H1 (cell line): ENCODE data around the gene RAB8B. TPM values are rescaled to one million over a fixed set of nuclear protein-coding genes. Genes with fewer than 3 reads are reported as not detected.

Source experiments
- CTCF ChIA-PET: fragments of 300-600 bp; sonication (Branson Sonifier 250); formaldehyde crosslinking; loops from one replicate; lab custom pipeline; 2021; ENCODE audit not compliant: partially characterized antibody; lab: Charles Lee
- POLR2A ChIA-PET: fragments of 300-600 bp; sonication (Branson Sonifier 250); formaldehyde crosslinking; loops from one replicate; lab custom pipeline; 2021; ENCODE audit warnings: inconsistent platforms; ENCODE audit not compliant: partially characterized antibody; lab: Charles Lee
- DNase-seq, 2 experiments: peaks; one replicate each; pipeline versions ENCODE4 v3.0.0 to v3.0.0-alpha.2; 2010 to 2022; ENCODE audit warnings: low spot score in 2 of 2, low read depth in 1 of 2, mixed read lengths in 1 of 2
- FAIRE-seq: peaks from 2 replicates; lab custom pipeline; 2011; peaks lifted over from hg19 to GRCh38; lab: Jason Lieb, UNC
- H2AFZ ChIP-seq: 2 replicates; pipeline ENCODE4 v1.8.1; 2012; ENCODE audit warnings: low read length, inconsistent platforms
- H2AK5ac ChIP-seq: 2 replicates; pipeline ENCODE4 v1.6.1; 2013; ENCODE audit warnings: low read depth, low read length
- H2BK120ac ChIP-seq: replicated peaks from 2 replicates; pipeline ENCODE3; 2013; ENCODE audit warnings: low read depth, low read length, inconsistent platforms
- H2BK12ac ChIP-seq: 2 replicates; pipeline ENCODE4 v1.6.1; 2013; ENCODE audit warnings: low read depth, low read length
- H2BK15ac ChIP-seq: 2 replicates; pipeline ENCODE4 v1.6.1; 2013; ENCODE audit warnings: low read length
- H2BK20ac ChIP-seq: 2 replicates; pipeline ENCODE4 v1.6.1; 2013; ENCODE audit warnings: low read length
- H2BK5ac ChIP-seq: 2 replicates; pipeline ENCODE4 v1.6.1; 2013; ENCODE audit warnings: low read depth, low read length
- H3K14ac ChIP-seq: 2 replicates; pipeline ENCODE4 v1.6.1; 2013; ENCODE audit warnings: inconsistent platforms; ENCODE audit not compliant: insufficient read length
- H3K18ac ChIP-seq: 2 replicates; pipeline ENCODE4 v1.6.1; 2013; ENCODE audit warnings: low read length; ENCODE audit errors: extremely low read depth
- H3K23ac ChIP-seq: 2 replicates; pipeline ENCODE4 v1.6.1; 2013; ENCODE audit warnings: inconsistent platforms; ENCODE audit not compliant: insufficient read length
- H3K23me2 ChIP-seq: 2 replicates; pipeline ENCODE4 v1.6.1; 2013; ENCODE audit warnings: low read depth, low read length
- H3K27ac ChIP-seq: 2 replicates; pipeline ENCODE4 v1.6.1; 2011; ENCODE audit warnings: low read depth, low read length, inconsistent platforms
- H3K27me3 ChIP-seq, 4 experiments: replicated peaks in 1 of 4; 1 replicate in 1 of 4; 2 replicates in 3 of 4; pipeline versions ENCODE4 v1.6.1 to v1.8.1; 2011 to 2013; ENCODE audit warnings: low read length in 3 of 4, mild to moderate bottlenecking in 3 of 4, inconsistent platforms in 2 of 4, mixed read lengths in 2 of 4, moderate library complexity in 1 of 4; ENCODE audit not compliant: control insufficient read depth in 3 of 4, insufficient read depth in 3 of 4; ENCODE audit errors: extremely low read depth in 1 of 4
- H3K36me3 ChIP-seq, 4 experiments: 2 replicates each; pipeline versions ENCODE4 v1.6.1 to v1.8.1; 2011 to 2013; ENCODE audit warnings: mild to moderate bottlenecking in 4 of 4, low read length in 3 of 4, moderate library complexity in 2 of 4, control low read depth in 1 of 4, inconsistent platforms in 1 of 4; ENCODE audit not compliant: insufficient read depth in 4 of 4, control insufficient read depth in 2 of 4
- H3K4ac ChIP-seq: replicated peaks from 2 replicates; pipeline ENCODE3; 2013; ENCODE audit warnings: low read length, low read depth, mixed read lengths, inconsistent platforms; ENCODE audit not compliant: insufficient read length
- H3K4me1 ChIP-seq, 4 experiments: replicated peaks in 1 of 4; 1 replicate in 1 of 4; 2 replicates in 3 of 4; pipeline versions ENCODE4 v1.6.1 to v1.8.1; 2011 to 2013; ENCODE audit warnings: low read length in 3 of 4, inconsistent platforms in 2 of 4, mixed read lengths in 1 of 4; ENCODE audit not compliant: insufficient read depth in 4 of 4, control insufficient read depth in 3 of 4
- H3K4me2 ChIP-seq, 2 experiments: 2 replicates each; pipeline versions ENCODE4 v1.6.1 to v1.8.1; 2011 to 2013; ENCODE audit warnings: low read depth in 2 of 2, low read length in 2 of 2, control low read depth in 1 of 2, inconsistent platforms in 1 of 2, mild to moderate bottlenecking in 1 of 2; ENCODE audit not compliant: insufficient read depth in 1 of 2
- H3K4me3 ChIP-seq, 4 experiments: fragments of 200-600, 300-600 bp in 1 of 4; sonication (generic), shearing (Covaris generic), sonication (Bioruptor Twin) in 1 of 4; 2 replicates each; pipeline versions ENCODE4 v1.5.1 to v1.8.1; 2011 to 2016; ENCODE audit warnings: low read length in 4 of 4, low read depth in 3 of 4, control low read depth in 2 of 4, inconsistent platforms in 2 of 4, mild to moderate bottlenecking in 2 of 4, mixed read lengths in 1 of 4, moderate library complexity in 1 of 4; ENCODE audit not compliant: insufficient read depth in 2 of 4; ENCODE audit errors: extremely low read depth in 1 of 4
- H3K56ac ChIP-seq: replicated peaks from 2 replicates; pipeline ENCODE3; 2013; ENCODE audit warnings: low read depth, mild to moderate bottlenecking, mixed read lengths, low read length, inconsistent platforms; ENCODE audit not compliant: insufficient read length
- H3K79me1 ChIP-seq: 2 replicates; pipeline ENCODE4 v1.6.1; 2013; ENCODE audit warnings: low read depth, low read length, control low read depth
- H3K79me2 ChIP-seq, 2 experiments: 2 replicates each; pipeline versions ENCODE4 v1.6.1 to v1.8.1; 2012 to 2013; ENCODE audit warnings: low read length in 2 of 2, mild to moderate bottlenecking in 2 of 2, inconsistent platforms in 1 of 2; ENCODE audit not compliant: insufficient read depth in 2 of 2, control insufficient read depth in 1 of 2
- H3K9ac ChIP-seq, 4 experiments: replicated peaks in 1 of 4; 1 replicate in 1 of 4; 2 replicates in 3 of 4; pipeline versions ENCODE4 v1.6.1 to v1.8.1; 2011 to 2013; ENCODE audit warnings: low read depth in 3 of 4, low read length in 3 of 4, control low read depth in 2 of 4, mild to moderate bottlenecking in 2 of 4, moderate library complexity in 2 of 4, inconsistent platforms in 1 of 4; ENCODE audit errors: extremely low read depth in 1 of 4
- H3K9me3 ChIP-seq, 2 experiments: 2 replicates each; pipeline versions ENCODE4 v1.6.1 to v1.8.1; 2012 to 2013; ENCODE audit warnings: mild to moderate bottlenecking in 2 of 2, moderate library complexity in 2 of 2, control low read depth in 1 of 2, inconsistent platforms in 1 of 2, low read depth in 1 of 2, low read length in 1 of 2, mixed read lengths in 1 of 2; ENCODE audit not compliant: insufficient read depth in 2 of 2
- H4K20me1 ChIP-seq, 2 experiments: replicated peaks in 1 of 2; 2 replicates each; pipeline versions ENCODE3 to v1.8.1; 2011 to 2013; ENCODE audit warnings: inconsistent platforms in 2 of 2, low read length in 2 of 2, mild to moderate bottlenecking in 1 of 2; ENCODE audit not compliant: insufficient read depth in 2 of 2, control insufficient read depth in 1 of 2
- H4K5ac ChIP-seq: 2 replicates; pipeline ENCODE4 v1.6.1; 2013; ENCODE audit warnings: low read length, low read depth, mixed read lengths, inconsistent platforms; ENCODE audit not compliant: insufficient read length
- H4K8ac ChIP-seq: 2 replicates; pipeline ENCODE4 v1.8.0; 2013; ENCODE audit warnings: mild to moderate bottlenecking, moderate library complexity, low read length, inconsistent platforms; ENCODE audit not compliant: insufficient read depth; ENCODE audit errors: extremely low read depth
- H4K91ac ChIP-seq: replicated peaks from 2 replicates; pipeline ENCODE3; 2013; ENCODE audit warnings: low read length, mixed read lengths, inconsistent platforms; ENCODE audit not compliant: insufficient read length
- BCL11A ChIP-seq, 2 experiments: IDR thresholded peaks; one replicate each; pipeline ENCODE4 v1.6.1; 2011; ENCODE audit warnings: low read depth in 2 of 2, low read length in 2 of 2, mild to moderate bottlenecking in 2 of 2
- CBX8 ChIP-seq: fragments of 300-800, 300-1000 bp; sonication (generic); IDR thresholded peaks from 2 replicates; pipeline ENCODE4 v1.7.1; 2016; ENCODE audit warnings: low read depth, low read length, borderline replicate concordance
- EGR1 ChIP-seq: IDR thresholded peaks from 2 replicates; pipeline ENCODE4 v1.6.1; 2011; ENCODE audit warnings: low read depth, low read length, borderline replicate concordance
- FOSL1 ChIP-seq: IDR thresholded peaks from 2 replicates; pipeline ENCODE4 v1.6.1; 2011; ENCODE audit warnings: mild to moderate bottlenecking, low read depth, low read length, moderate library complexity; ENCODE audit not compliant: insufficient read depth
- GTF2F1 ChIP-seq: IDR thresholded peaks from 2 replicates; pipeline ENCODE4 v1.6.1; 2012; ENCODE audit warnings: low read depth, low read length, improper control_type of control experiment, borderline replicate concordance
- HDAC2 ChIP-seq, 2 experiments: fragments of 300-600 bp in 1 of 2; sonication (generic) in 1 of 2; IDR thresholded peaks; 2 replicates each; pipeline ENCODE4 v1.6.1; 2011 to 2012; ENCODE audit warnings: low read depth in 2 of 2, low read length in 2 of 2, mild to moderate bottlenecking in 2 of 2, moderate library complexity in 2 of 2, borderline replicate concordance in 1 of 2, inconsistent platforms in 1 of 2
- KDM4A ChIP-seq: IDR thresholded peaks from one replicate; pipeline ENCODE4 v1.7.1; 2012; ENCODE audit warnings: low read depth, mild to moderate bottlenecking, moderate library complexity, low read length, inconsistent platforms; ENCODE audit not compliant: severe bottlenecking
- RNF2 ChIP-seq: fragments of 200-900, 300-1000 bp; sonication (generic); IDR thresholded peaks from 2 replicates; pipeline ENCODE4 v1.7.1; 2016; ENCODE audit warnings: borderline replicate concordance, low read depth, mild to moderate bottlenecking, antibody characterized with exemption, low read length; ENCODE audit not compliant: poor library complexity, severe bottlenecking; ENCODE audit errors: missing control alignments
- SAP30 ChIP-seq: fragments of 300-600 bp; sonication (generic); IDR thresholded peaks from 2 replicates; pipeline ENCODE4 v1.7.1; 2012; ENCODE audit warnings: low read length, moderate library complexity, mild to moderate bottlenecking, inconsistent platforms; ENCODE audit not compliant: insufficient read depth, insufficient replicate concordance
- SP2 ChIP-seq: IDR thresholded peaks from 2 replicates; pipeline ENCODE4 v1.6.1; 2012; ENCODE audit warnings: mild to moderate bottlenecking, low read length, inconsistent platforms
- SP4 ChIP-seq: IDR thresholded peaks from 2 replicates; pipeline ENCODE4 v1.6.1; 2012; ENCODE audit warnings: low read length, inconsistent platforms
- TEAD4 ChIP-seq: IDR thresholded peaks from 2 replicates; pipeline ENCODE4 v1.6.1; 2012; ENCODE audit warnings: low read depth, low read length, inconsistent platforms, mixed read lengths
- YY1 ChIP-seq: IDR thresholded peaks from 2 replicates; pipeline ENCODE4 v1.6.1; 2011; ENCODE audit warnings: low read depth, mild to moderate bottlenecking, low read length
- WGBS, 2 experiments: shearing (Covaris generic) in 1 of 2; methylation state at CpG; one replicate each; pipeline versions ENCODE4 v1.1.6 to v1.1.7; 2013 to 2015; ENCODE audit warnings: low lambda C conversion rate in 2 of 2, mixed read lengths in 2 of 2, inconsistent platforms in 1 of 2, low coverage in 1 of 2, missing lambda C conversion rate in 1 of 2; ENCODE audit not compliant: insufficient replicate concordance in 2 of 2, insufficient coverage in 1 of 2, insufficient read length in 1 of 2; ENCODE audit errors: extremely low coverage in 1 of 2, missing lambda C conversion rate in 1 of 2; 5-methylcytosine and 5-hydroxymethylcytosine counted together
- polyA plus RNA-seq, 7 experiments: library from polyadenylated mRNA; depleted of rRNA in 3 of 7; stranded (reverse) in 5 of 7; unstranded in 2 of 7; fragments of >200 nt in 5 of 7; fragments of 200-250 nt in 2 of 7; gene quantifications; 1 replicate in 5 of 7; 2 replicates in 1 of 7; 4 replicates in 1 of 7; pipeline versions ENCODE4 v1.2.1 to v1.2.3, GENCODE V29; 2011 to 2013; ENCODE audit warnings: missing spikeins in 2 of 7, mixed read lengths in 2 of 7
- total RNA-seq: library from RNA; stranded (reverse); fragmentation: NEBNext Ultra II Directional; extraction: Animal tissue kit (Norgen Biotek cat#: 25700); gene quantifications from 2 replicates; pipeline ENCODE4 v1.2.1, GENCODE V29; 2021

The RAB8B gene
- total and polyA plus RNA-seq, 2 of the 8 experiments (the other 6 are each of a cell fraction or from before 2014, with no cell fraction given): 9.5 to 47.8 TPM

DNA sequence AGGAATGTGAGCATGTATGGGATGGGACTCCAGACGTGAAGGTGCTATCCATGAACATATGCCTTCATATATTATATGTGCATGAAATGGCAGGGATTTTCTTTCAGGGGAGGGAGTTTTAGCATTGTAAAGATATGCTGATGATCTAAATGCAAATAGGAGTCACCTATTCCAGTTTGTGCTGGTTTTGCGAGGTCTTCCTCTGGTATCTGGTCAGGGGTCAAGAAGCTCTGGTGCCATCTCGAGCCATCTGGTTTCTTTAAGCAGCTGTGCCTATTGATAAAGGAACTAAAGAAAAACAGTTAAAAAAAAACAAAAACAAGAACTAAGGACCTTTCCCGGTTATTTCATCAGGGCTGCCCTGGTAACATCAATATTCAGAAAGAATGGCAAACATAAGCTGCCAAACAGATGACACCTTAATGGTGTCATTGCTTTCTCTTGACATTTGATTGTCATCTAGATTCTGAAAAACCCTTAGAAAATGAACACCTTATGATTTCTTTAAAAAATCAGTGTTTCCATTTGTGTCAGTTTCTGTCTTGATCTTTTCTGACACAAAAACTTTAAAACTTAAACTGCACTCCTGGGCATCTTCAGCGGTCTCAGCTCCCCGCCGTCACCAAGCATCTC, 110.7 kb downstream of the RAB8B start:
- Histone ChIP-seq H2AK5ac (no peak overlapping the region), H3K4me2 (no peak overlapping the region), H3K4ac (no peak overlapping the region), H3K27me3 (no peaks in the 10 kb centered on the region), H3K14ac (no peak overlapping the region), H3K4me1 (no peaks in the 10 kb centered on the region; a peak in 1 of 7 replicates), H3K23ac (no peak overlapping the region), H4K8ac (no peak overlapping the region), H4K20me1 (no peaks in the 10 kb centered on the region), H3K9me3 (no peaks in the 10 kb centered on the region), H3K79me2 (no peaks in the 10 kb centered on the region), H3K18ac (no peak overlapping the region), H2BK12ac (no peak overlapping the region), H2BK15ac (no peak overlapping the region), H4K91ac (no peak overlapping the region), H3K27ac (no peak overlapping the region), H3K4me3 (no peak overlapping the region), H2BK120ac (no peak overlapping the region), H4K5ac (no peak overlapping the region), H3K23me2 (no peaks in the 10 kb centered on the region), H3K79me1 (no peaks in the 10 kb centered on the region), H3K36me3 (0 out of 8 replicates have a peak, but pooled peaks cover 0 to 4% (median 0%) of the 10 kb centered on the region in 4 experiments), H3K9ac (no peak overlapping the region), H2AFZ (no peak overlapping the region), H2BK20ac (no peak overlapping the region), H2BK5ac (no peak overlapping the region), H3K56ac (no peak overlapping the region)
- FAIRE-seq (no peak), DNase-seq (no peak)
- ChIA-PET POLR2A (interaction anchor here (1.1 kb wide), 1 partner anchor 270 kb away, joined by 3 read pairs; no protein-coding TSS in a partner anchor), CTCF (interaction anchor here (0.7 to 1.4 kb wide), 3 partner anchors 11 to 252 kb away, joined by 3 to 5 read pairs (median 3); no protein-coding TSS in a partner anchor)
- 94% methylated on average over 7 of the region's 7 CpGs; no CpG with 5 or more reads in 1 of the 2 experiments for WGBS, 2 experiments
- TF ChIP-seq YY1 (no peak), CBX8 (no peak), SP4 (no peak), HDAC2 (IDR thresholded peaks at IDR 0.05; ENCODE audit: borderline replicate concordance in 1 of 2, low read depth in 2 of 2, low read length in 2 of 2) (no peak), FOSL1 (no peak), KDM4A (no peak), RNF2 (no peak), BCL11A (IDR thresholded peaks at IDR 0.05; ENCODE audit: low read depth in 2 of 2, low read length in 2 of 2) (no peak), GTF2F1 (no peak), TEAD4 (no peak), EGR1 (no peak), SP2 (no peak), SAP30 (no peak)
